Parathyroid adenoma (tissue), 2 donors: ENCODE data around the gene ZNF106.

Experiments
- H2AFZ ChIP-seq: fragments of 300-600 bp; sonication (generic); one replicate; pipeline ENCODE4 v1.7.0; 2017; ENCODE audit warnings: antibody characterized with exemption, mild to moderate bottlenecking
- H3K27ac ChIP-seq: fragments of 300-600 bp; sonication (generic); one replicate; pipeline ENCODE4 v1.7.0; 2017
- H3K27me3 ChIP-seq: fragments of 300-600 bp; sonication (generic); one replicate; pipeline ENCODE4 v1.7.0; 2017; ENCODE audit warnings: low read length; ENCODE audit not compliant: control insufficient read depth, insufficient read depth
- H3K36me3 ChIP-seq: fragments of 300-600 bp; sonication (generic); one replicate; pipeline ENCODE4 v1.7.0; 2017; ENCODE audit warnings: low read length; ENCODE audit not compliant: control insufficient read depth, insufficient read depth
- H3K4me1 ChIP-seq: fragments of 300-600 bp; sonication (generic); one replicate; pipeline ENCODE4 v1.7.0; 2017; ENCODE audit warnings: control low read depth
- H3K4me2 ChIP-seq: fragments of 300-600 bp; sonication (generic); one replicate; pipeline ENCODE4 v1.7.0; 2017; ENCODE audit warnings: low read length
- H3K4me3 ChIP-seq: fragments of 300-600 bp; sonication (generic); one replicate; pipeline ENCODE4 v1.7.0; 2017; ENCODE audit warnings: low read depth, low read length
- H3K79me2 ChIP-seq: fragments of 300-600 bp; sonication (generic); one replicate; pipeline ENCODE4 v1.7.0; 2017; ENCODE audit warnings: control low read depth
- H3K9ac ChIP-seq: fragments of 300-600 bp; sonication (generic); one replicate; pipeline ENCODE4 v1.7.0; 2017; ENCODE audit warnings: mild to moderate bottlenecking
- H3K9me3 ChIP-seq: fragments of 300-600 bp; sonication (generic); one replicate; pipeline ENCODE4 v1.7.0; 2017; ENCODE audit warnings: low read length; ENCODE audit not compliant: control insufficient read depth
- TF ChIP-seq, protein P1 (sequence below): fragments of 300-600 bp; sonication (generic); IDR thresholded peaks from one replicate; pipeline ENCODE4 v1.7.0; 2017; ENCODE audit warnings: antibody characterized with exemption, mild to moderate bottlenecking
- donor health status: primary hyperparathyroidism.

The ZNF106 gene

DNA sequence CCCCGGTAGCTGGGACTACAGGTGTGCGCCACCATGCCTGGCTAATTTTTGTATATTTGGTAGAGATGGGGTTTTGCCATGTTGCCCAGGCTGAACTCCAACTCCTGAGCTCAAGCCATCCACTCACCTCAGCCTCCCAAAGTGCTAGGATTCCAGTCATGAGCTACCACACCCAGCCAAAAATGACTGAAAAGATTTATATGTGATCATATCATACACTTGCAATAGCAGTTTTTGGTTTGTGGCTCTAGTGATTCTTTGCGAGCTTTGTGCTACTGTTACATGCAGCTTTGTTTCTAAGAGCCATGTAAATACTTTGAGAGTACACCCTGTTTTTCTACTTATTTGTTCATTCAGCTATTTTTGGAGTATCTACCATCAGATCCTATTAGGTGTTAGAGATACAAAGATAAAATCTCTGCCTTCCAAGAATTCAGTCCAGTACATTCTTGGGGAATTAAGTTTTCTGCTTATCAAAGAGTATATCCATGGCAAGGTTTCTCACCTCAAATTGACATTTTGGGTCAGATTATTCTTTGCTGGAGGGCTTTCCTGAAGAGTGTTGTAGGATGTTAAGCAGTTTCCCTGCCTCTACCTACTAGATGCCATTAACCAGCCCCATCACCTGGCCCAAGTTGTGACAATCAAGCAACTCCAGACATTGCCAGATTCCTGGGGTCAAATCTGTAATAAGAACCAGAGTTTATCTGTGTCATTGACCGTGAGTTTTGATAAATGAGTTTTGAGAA, 19.5 kb upstream of the ZNF106 start:
- H3K4me3 ChIP-seq, result peak overlapping the region; percentile 24
- peaks cover 15% of the 10 kb centered on the region for H3K4me1 ChIP-seq
- no peaks in the 10 kb centered on the region for H3K36me3 ChIP-seq
- no peak overlapping the region for H3K9ac ChIP-seq
- no peaks in the 10 kb centered on the region for H3K9me3 ChIP-seq
- peak overlapping the region; percentile 27 for H3K4me2 ChIP-seq
- no peaks in the 10 kb centered on the region for H3K27me3 ChIP-seq
- H3K79me2 ChIP-seq, result peaks cover 2% of the 10 kb centered on the region
- H3K27ac ChIP-seq, result peak overlapping the region; percentile 9
- no peak overlapping the region for H2AFZ ChIP-seq
- TF ChIP-seq, protein P1, sequence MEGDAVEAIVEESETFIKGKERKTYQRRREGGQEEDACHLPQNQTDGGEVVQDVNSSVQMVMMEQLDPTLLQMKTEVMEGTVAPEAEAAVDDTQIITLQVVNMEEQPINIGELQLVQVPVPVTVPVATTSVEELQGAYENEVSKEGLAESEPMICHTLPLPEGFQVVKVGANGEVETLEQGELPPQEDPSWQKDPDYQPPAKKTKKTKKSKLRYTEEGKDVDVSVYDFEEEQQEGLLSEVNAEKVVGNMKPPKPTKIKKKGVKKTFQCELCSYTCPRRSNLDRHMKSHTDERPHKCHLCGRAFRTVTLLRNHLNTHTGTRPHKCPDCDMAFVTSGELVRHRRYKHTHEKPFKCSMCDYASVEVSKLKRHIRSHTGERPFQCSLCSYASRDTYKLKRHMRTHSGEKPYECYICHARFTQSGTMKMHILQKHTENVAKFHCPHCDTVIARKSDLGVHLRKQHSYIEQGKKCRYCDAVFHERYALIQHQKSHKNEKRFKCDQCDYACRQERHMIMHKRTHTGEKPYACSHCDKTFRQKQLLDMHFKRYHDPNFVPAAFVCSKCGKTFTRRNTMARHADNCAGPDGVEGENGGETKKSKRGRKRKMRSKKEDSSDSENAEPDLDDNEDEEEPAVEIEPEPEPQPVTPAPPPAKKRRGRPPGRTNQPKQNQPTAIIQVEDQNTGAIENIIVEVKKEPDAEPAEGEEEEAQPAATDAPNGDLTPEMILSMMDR, result no peak

DNA sequence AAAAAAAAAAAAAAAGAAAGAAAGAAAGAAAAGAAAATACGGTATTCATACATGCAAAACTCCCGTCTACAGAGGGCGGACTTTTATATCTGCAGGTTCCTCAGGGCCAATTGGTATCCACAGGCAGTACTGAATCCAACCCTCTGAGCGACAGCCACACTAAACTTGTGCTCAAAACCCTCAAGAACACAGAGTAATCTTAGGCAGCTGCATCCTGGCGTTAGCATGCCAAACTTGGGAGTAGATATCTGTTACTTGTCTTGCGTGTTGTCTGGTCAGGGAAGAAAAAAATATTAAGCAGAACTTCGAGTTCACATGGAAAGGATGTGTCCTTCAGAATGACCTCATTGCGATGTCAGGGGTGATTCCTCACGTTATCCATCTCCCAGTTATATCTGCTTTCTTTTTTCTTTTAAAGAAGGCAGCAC, 17.3 kb upstream of the ZNF106 start:
- H3K79me2 ChIP-seq, result peaks cover 2% of the 10 kb centered on the region
- H3K27me3 ChIP-seq, result no peaks in the 10 kb centered on the region
- H3K27ac ChIP-seq, result no peak overlapping the region
- H2AFZ ChIP-seq, result no peak overlapping the region
- peak overlapping the region; percentile 14 for H3K4me2 ChIP-seq
- no peaks in the 10 kb centered on the region for H3K9me3 ChIP-seq
- H3K36me3 ChIP-seq, result no peaks in the 10 kb centered on the region
- TF ChIP-seq, protein P1, result no peak
- H3K4me3 ChIP-seq, result no peak overlapping the region
- H3K9ac ChIP-seq, result no peak overlapping the region
- peaks cover 15% of the 10 kb centered on the region for H3K4me1 ChIP-seq

DNA sequence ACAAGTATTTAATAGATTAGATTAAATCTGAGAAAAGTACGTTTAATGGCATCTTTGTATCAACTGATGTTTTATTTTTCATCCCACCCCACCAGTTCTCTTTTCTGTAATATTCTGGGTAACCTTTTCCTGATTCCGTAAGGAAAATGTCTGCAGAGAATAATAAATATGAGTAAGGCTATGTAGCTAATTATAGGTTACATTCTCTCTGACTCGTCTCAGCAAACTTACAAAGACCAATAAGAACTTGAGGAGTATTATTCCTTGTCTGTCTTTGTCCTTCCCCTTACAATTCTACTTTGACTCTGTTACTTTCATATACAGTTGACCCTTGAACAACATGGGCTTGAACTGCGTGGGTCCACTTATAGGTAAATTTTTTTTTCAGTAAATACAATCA, 16.6 kb upstream of the ZNF106 start:
- Histone ChIP-seq H2AFZ (no peak overlapping the region), H3K4me2 (no peak overlapping the region), H3K4me3 (no peak overlapping the region), H3K9ac (no peak overlapping the region), H3K27me3 (no peaks in the 10 kb centered on the region), H3K27ac (no peak overlapping the region), H3K4me1 (peaks cover 15% of the 10 kb centered on the region), H3K9me3 (no peaks in the 10 kb centered on the region), H3K36me3 (no peaks in the 10 kb centered on the region), H3K79me2 (peaks cover 4% of the 10 kb centered on the region)
- TF ChIP-seq, protein P1, result no peak

DNA sequence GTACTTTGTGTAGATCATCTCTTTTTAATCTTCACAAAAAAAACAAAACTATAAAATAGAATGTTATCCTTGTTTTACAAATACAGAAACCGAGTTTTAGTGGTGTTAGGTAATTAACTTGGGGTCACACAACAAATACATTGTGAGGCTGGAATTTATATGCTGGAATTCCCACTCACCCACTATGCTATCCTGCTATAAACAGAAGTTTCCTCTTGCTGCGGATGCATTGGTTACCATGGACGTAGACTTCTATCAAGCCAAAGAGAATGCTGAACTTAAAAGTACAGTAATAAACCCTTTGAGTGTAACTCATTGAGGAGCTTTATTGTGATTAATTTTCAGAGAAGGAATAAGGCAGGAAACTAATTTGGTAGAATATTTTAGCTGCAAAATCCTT, 13.7 kb upstream of the ZNF106 start:
- TF ChIP-seq, protein P1, result no peak
- H3K36me3 ChIP-seq, result no peaks in the 10 kb centered on the region
- no peak overlapping the region for H3K4me2 ChIP-seq
- peaks cover 6% of the 10 kb centered on the region for H3K4me1 ChIP-seq
- peaks cover 4% of the 10 kb centered on the region for H3K79me2 ChIP-seq
- H3K4me3 ChIP-seq, result no peak overlapping the region
- H3K9me3 ChIP-seq, result no peaks in the 10 kb centered on the region
- no peaks in the 10 kb centered on the region for H3K27me3 ChIP-seq
- H3K9ac ChIP-seq, result no peak overlapping the region
- H3K27ac ChIP-seq, result no peak overlapping the region
- no peak overlapping the region for H2AFZ ChIP-seq

DNA sequence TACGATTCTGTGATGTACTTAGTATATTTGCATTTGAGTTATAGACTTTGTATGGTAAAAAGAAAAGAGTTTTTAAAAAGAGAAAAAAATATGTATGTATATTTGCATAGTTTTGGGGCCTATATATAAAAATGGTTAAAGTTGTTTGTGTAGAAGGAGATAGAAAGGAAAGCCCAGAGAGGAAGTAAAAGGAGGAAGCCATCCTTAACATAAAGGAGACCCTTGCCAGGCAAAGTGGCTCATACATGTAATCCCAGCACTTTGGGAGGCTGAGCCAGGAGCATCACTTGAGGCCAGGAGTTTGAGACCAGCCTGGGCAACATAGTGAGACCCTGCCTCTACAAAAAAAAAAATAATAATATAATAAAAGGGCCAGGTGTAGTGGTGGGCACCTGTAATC, 12.9 kb upstream of the ZNF106 start:
- H3K27ac ChIP-seq, result no peak overlapping the region
- H3K9ac ChIP-seq, result no peak overlapping the region
- H3K36me3 ChIP-seq, result no peaks in the 10 kb centered on the region
- no peak overlapping the region for H3K4me2 ChIP-seq
- TF ChIP-seq, protein P1, result no peak
- peaks cover 4% of the 10 kb centered on the region for H3K79me2 ChIP-seq
- no peak overlapping the region for H2AFZ ChIP-seq
- H3K4me1 ChIP-seq, result peaks cover 4% of the 10 kb centered on the region
- H3K4me3 ChIP-seq, result no peak overlapping the region
- H3K27me3 ChIP-seq, result no peaks in the 10 kb centered on the region
- H3K9me3 ChIP-seq, result no peaks in the 10 kb centered on the region
